IMR-90 (cell line): ENCODE data around the gene OR6B1. TPM values are rescaled to one million over a fixed set of nuclear protein-coding genes. Genes with fewer than 3 reads are reported as not detected.
A peak's percentile ranks its signal among the peaks of the same experiment; 100 is the strongest.

Source experiments
- ATAC-seq: fragments of 200-7000 bp; cut with Tn5 transposase; 2 replicates; pipeline ENCODE4 v1.9.1; 2020; ENCODE audit warnings: low read depth, mild to moderate bottlenecking, moderate library complexity
- BruUV-seq: library from RNA; stranded (reverse); fragments of 400-500 nt; replicated peaks from 2 replicates; lab custom pipeline; 2021; lab: Mats Ljungman, UMichigan
- CTCF ChIA-PET: fragments of 300-600 bp; formaldehyde crosslinking; extraction: SDS; loops from one replicate; lab custom pipeline; 2021; ENCODE audit warnings: antibody characterized with exemption; lab: Yijun Ruan, JAX
- POLR2A ChIA-PET: fragments of 300-600 bp; sonication (Branson Sonifier 250); formaldehyde crosslinking; loops from one replicate; lab custom pipeline; 2022; ENCODE audit warnings: antibody characterized with exemption; ENCODE audit not compliant: unreplicated experiment; lab: Charles Lee
- DNase-seq: peaks from one replicate; pipeline ENCODE4 v3.0.0; 2013
- H2AFZ ChIP-seq: replicated peaks from 2 replicates; pipeline ENCODE3; 2013; ENCODE audit warnings: low read length, mild to moderate bottlenecking; ENCODE audit not compliant: poor library complexity
- H2AK5ac ChIP-seq: 2 replicates; pipeline ENCODE4 v1.6.1; 2013; ENCODE audit warnings: low read depth, low read length, inconsistent platforms
- H2AK9ac ChIP-seq: replicated peaks from 2 replicates; pipeline ENCODE3; 2013; ENCODE audit warnings: mild to moderate bottlenecking, low read depth, low read length, moderate library complexity; ENCODE audit not compliant: poor library complexity
- H2BK120ac ChIP-seq: 2 replicates; pipeline ENCODE4 v1.6.1; 2013; ENCODE audit warnings: low read depth, low read length, inconsistent platforms
- H2BK15ac ChIP-seq: 3 replicates; pipeline ENCODE4 v1.6.1; 2013; ENCODE audit warnings: low read depth, low read length, inconsistent platforms
- H2BK20ac ChIP-seq: 2 replicates; pipeline ENCODE4 v1.6.1; 2013; ENCODE audit warnings: low read depth, mild to moderate bottlenecking, inconsistent platforms, low read length, moderate library complexity
- H2BK5ac ChIP-seq: 2 replicates; pipeline ENCODE4 v1.6.1; 2013; ENCODE audit warnings: mild to moderate bottlenecking, low read depth, low read length, inconsistent platforms; ENCODE audit not compliant: poor library complexity, severe bottlenecking
- H3K14ac ChIP-seq: replicated peaks from 2 replicates; pipeline ENCODE4 v1.6.1; 2013; ENCODE audit warnings: low read depth, low read length, inconsistent platforms
- H3K18ac ChIP-seq: 2 replicates; pipeline ENCODE4 v1.6.1; 2013; ENCODE audit warnings: low read depth, low read length, control low read depth
- H3K23ac ChIP-seq: 2 replicates; pipeline ENCODE4 v1.6.1; 2013; ENCODE audit warnings: low read depth, low read length, inconsistent platforms
- H3K27ac ChIP-seq: 2 replicates; pipeline ENCODE4 v1.5.1; 2013; ENCODE audit warnings: mild to moderate bottlenecking, control low read depth, low read length; ENCODE audit not compliant: insufficient read depth
- H3K27me3 ChIP-seq: 2 replicates; pipeline ENCODE4 v1.6.1; 2013; ENCODE audit warnings: low read length; ENCODE audit not compliant: control insufficient read depth, insufficient read depth
- H3K36me3 ChIP-seq: 2 replicates; pipeline ENCODE4 v1.6.1; 2013; ENCODE audit warnings: low read length, mixed read lengths; ENCODE audit not compliant: control insufficient read depth, insufficient read depth
- H3K4ac ChIP-seq: 2 replicates; pipeline ENCODE4 v1.6.1; 2013; ENCODE audit warnings: low read depth, low read length, inconsistent platforms
- H3K4me1 ChIP-seq: 2 replicates; pipeline ENCODE4 v1.6.1; 2013; ENCODE audit warnings: low read length, mixed read lengths; ENCODE audit not compliant: control insufficient read depth, insufficient read depth
- H3K4me2 ChIP-seq: 2 replicates; pipeline ENCODE4 v1.6.1; 2013; ENCODE audit warnings: low read depth, mild to moderate bottlenecking, control low read depth, low read length, moderate library complexity
- H3K4me3 ChIP-seq: 2 replicates; pipeline ENCODE4 v1.5.1; 2013; ENCODE audit warnings: low read depth, mild to moderate bottlenecking, control low read depth, low read length, moderate library complexity; ENCODE audit not compliant: insufficient read depth
- H3K56ac ChIP-seq: 2 replicates; pipeline ENCODE4 v1.6.1; 2013; ENCODE audit warnings: low read length, inconsistent platforms; ENCODE audit not compliant: insufficient read depth; ENCODE audit errors: extremely low read depth
- H3K79me1 ChIP-seq, 2 experiments: 2 replicates each; pipeline ENCODE4 v1.6.1; 2013; ENCODE audit warnings: low read length in 2 of 2, inconsistent platforms in 1 of 2, low read depth in 1 of 2
- H3K9ac ChIP-seq: 2 replicates; pipeline ENCODE4 v1.6.1; 2013; ENCODE audit warnings: low read depth, low read length, control low read depth
- H3K9me1 ChIP-seq: 2 replicates; pipeline ENCODE4 v1.6.1; 2013; ENCODE audit warnings: low read length, inconsistent platforms; ENCODE audit not compliant: insufficient read depth
- H3K9me3 ChIP-seq: 2 replicates; pipeline ENCODE4 v1.6.1; 2013; ENCODE audit warnings: low read length; ENCODE audit not compliant: control insufficient read depth, insufficient read depth
- H4K20me1 ChIP-seq: 2 replicates; pipeline ENCODE4 v1.6.1; 2013; ENCODE audit warnings: low read length, inconsistent platforms; ENCODE audit not compliant: insufficient read depth
- H4K5ac ChIP-seq: 2 replicates; pipeline ENCODE4 v1.6.1; 2013; ENCODE audit warnings: mild to moderate bottlenecking, low read depth, low read length, control low read depth
- H4K8ac ChIP-seq, 2 experiments: 2 replicates each; pipeline ENCODE4 v1.6.1; 2013; ENCODE audit warnings: low read depth in 2 of 2, low read length in 2 of 2, control low read depth in 1 of 2, inconsistent platforms in 1 of 2
- H4K91ac ChIP-seq: 2 replicates; pipeline ENCODE4 v1.6.1; 2013; ENCODE audit warnings: low read depth, low read length, inconsistent platforms; ENCODE audit not compliant: insufficient read depth
- BHLHE40 ChIP-seq: fragments of 150-350 bp; IDR thresholded peaks from 2 replicates; pipeline ENCODE4 v1.6.1; 2016; ENCODE audit warnings: mild to moderate bottlenecking, low read depth, low read length
- CHD1 ChIP-seq: IDR thresholded peaks from 2 replicates; pipeline ENCODE4 v1.6.1; 2012; ENCODE audit warnings: low read depth, low read length, improper control_type of control experiment
- MAFK ChIP-seq: IDR thresholded peaks from 2 replicates; pipeline ENCODE4 v1.6.1; 2012; ENCODE audit warnings: low read depth, low read length, improper control_type of control experiment
- MAZ ChIP-seq: IDR thresholded peaks from 2 replicates; pipeline ENCODE4 v1.6.1; 2012; ENCODE audit warnings: low read depth, mild to moderate bottlenecking, low read length, improper control_type of control experiment, moderate library complexity, borderline replicate concordance
- POLR2A ChIP-seq: IDR thresholded peaks from 2 replicates; pipeline ENCODE4 v1.6.1; 2012; ENCODE audit warnings: mild to moderate bottlenecking, low read depth, low read length
- RAD21 ChIP-seq: IDR thresholded peaks from 2 replicates; pipeline ENCODE4 v1.6.1; 2012; ENCODE audit warnings: low read length, improper control_type of control experiment
- RCOR1 ChIP-seq: IDR thresholded peaks from 2 replicates; pipeline ENCODE4 v1.6.1; 2012; ENCODE audit warnings: mild to moderate bottlenecking, low read length, improper control_type of control experiment; ENCODE audit not compliant: insufficient replicate concordance
- WGBS, 2 experiments: methylation state at CpG; one replicate each; pipeline versions ENCODE4 v1.1.5 to v1.1.7; 2013; ENCODE audit warnings: missing lambda C conversion rate in 2 of 2; ENCODE audit not compliant: insufficient read length in 1 of 2; ENCODE audit errors: extremely low coverage in 2 of 2; 5-methylcytosine and 5-hydroxymethylcytosine counted together
- dilution Hi-C: fragments of 300-500 bp; cut with HindIII; formaldehyde crosslinking; loops from one replicate; pipeline ENCODE4 v1.14.3; 2018; ENCODE audit warnings: low sequenced_read_pairs; ENCODE audit not compliant: unreplicated experiment
- in situ Hi-C: fragments of 300-500 bp; cut with MboI; formaldehyde crosslinking; loops from 3 replicates; pipeline ENCODE4 v1.14.3; 2019; ENCODE audit warnings: low sequenced_read_pairs, inconsistent platforms, mixed read lengths
- intact Hi-C: fragments of 100-400 bp; cut with micrococcal nuclease; formaldehyde crosslinking; loops from 2 replicates; pipeline ENCODE4 v1.10.0; 2022
- polyA plus RNA-seq, 3 experiments: library from polyadenylated mRNA; depleted of rRNA; stranded (reverse); fragments of >200 nt; gene quantifications; 2 replicates each; pipeline ENCODE4 v1.2.3, GENCODE V29; 2012; ENCODE audit warnings: low replicate concordance in 1 of 3
- total RNA-seq: library from RNA; depleted of rRNA; stranded (reverse); fragments of >200 nt; gene quantifications from 2 replicates; pipeline ENCODE4 v1.2.3, GENCODE V29; 2012
- TF ChIP-seq, protein P1 (sequence below): fragments of 150-350 bp; IDR thresholded peaks from 2 replicates; pipeline ENCODE4 v1.6.1; 2016; ENCODE audit warnings: low read depth, mild to moderate bottlenecking, low read length, moderate library complexity, borderline replicate concordance
- TF ChIP-seq, protein P2 (sequence below): conservative IDR thresholded peaks from 2 replicates; pipeline ENCODE4 v1.5.1; 2012; ENCODE audit warnings: mild to moderate bottlenecking, low read depth, low read length, improper control_type of control experiment

The OR6B1 gene
- total and polyA plus RNA-seq, 2 of the 4 experiments (the other 2 are of a cell fraction), result not detected

DNA sequence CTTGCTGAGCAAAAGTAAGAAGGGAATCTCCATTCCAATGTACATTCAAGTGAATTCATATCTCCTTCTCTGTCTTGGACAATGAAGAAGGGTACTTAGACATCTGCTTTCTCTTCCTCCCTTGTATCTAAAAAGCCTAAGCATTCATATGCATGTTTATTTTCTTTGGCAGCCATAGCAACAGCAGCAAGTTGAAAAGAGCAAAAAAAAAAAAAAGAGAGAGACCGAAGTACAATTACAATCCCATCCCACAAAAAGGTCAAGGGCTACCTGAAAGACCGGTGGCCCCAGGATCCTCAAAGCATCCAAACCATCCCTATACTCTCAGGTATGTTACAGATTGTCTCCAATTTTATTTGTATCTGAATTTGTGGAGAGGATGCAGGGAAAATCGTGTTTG is 41.3 kb upstream of the OR6B1 start:
- H3K27me3 ChIP-seq, result peaks cover 3% of the 10 kb centered on the region; the same call in 1 of the 2 replicates
- peak; percentile 39 for DNase-seq
- H3K14ac ChIP-seq, result no peak overlapping the region
- intact Hi-C loops, result no loop called here
- no peak overlapping the region for H3K4ac ChIP-seq
- H3K4me2 ChIP-seq, result no peak overlapping the region
- no peak overlapping the region for H2BK120ac ChIP-seq
- no peak overlapping the region for H4K5ac ChIP-seq
- dilution Hi-C loops, result no loop called here
- H2AFZ ChIP-seq, result no peak overlapping the region
- H2AK5ac ChIP-seq, result no peak overlapping the region
- H3K56ac ChIP-seq, result no peak overlapping the region
- BruUV-seq, result no TSS peak
- in situ Hi-C loops, result no loop called here
- H3K9me3 ChIP-seq, result no peaks in the 10 kb centered on the region
- no peaks in the 10 kb centered on the region for H3K9me1 ChIP-seq
- WGBS, 2 experiments, result no CpG with 5 or more reads among the region's 3 CpGs
- H3K4me1 ChIP-seq, result peaks cover 3% of the 10 kb centered on the region; the same call in 1 of the 2 replicates
- H3K36me3 ChIP-seq, result no peaks in the 10 kb centered on the region
- POLR2A ChIA-PET, result no interaction called here
- H3K9ac ChIP-seq, result no peak overlapping the region
- no peak; the same call in 1 of the 2 replicates for ATAC-seq
- H3K27ac ChIP-seq, result no peak overlapping the region
- no peak overlapping the region for H4K91ac ChIP-seq
- no peak overlapping the region for H2BK5ac ChIP-seq
- H2BK15ac ChIP-seq, result no peak overlapping the region
- H4K20me1 ChIP-seq, result no peaks in the 10 kb centered on the region
- H3K23ac ChIP-seq, result no peak overlapping the region
- no peak overlapping the region for H3K4me3 ChIP-seq
- no peak overlapping the region for H2BK20ac ChIP-seq
- no peak overlapping the region for H4K8ac ChIP-seq
- H3K18ac ChIP-seq, result no peak overlapping the region
- CTCF ChIA-PET, result no interaction called here
- no peak overlapping the region for H2AK9ac ChIP-seq
- TF ChIP-seq MAZ (no peak), RCOR1 (no peak), POLR2A (no peak), MAFK (no peak), CHD1 (no peak), BHLHE40 (no peak), RAD21 (no peak)
- TF ChIP-seq, protein P1, sequence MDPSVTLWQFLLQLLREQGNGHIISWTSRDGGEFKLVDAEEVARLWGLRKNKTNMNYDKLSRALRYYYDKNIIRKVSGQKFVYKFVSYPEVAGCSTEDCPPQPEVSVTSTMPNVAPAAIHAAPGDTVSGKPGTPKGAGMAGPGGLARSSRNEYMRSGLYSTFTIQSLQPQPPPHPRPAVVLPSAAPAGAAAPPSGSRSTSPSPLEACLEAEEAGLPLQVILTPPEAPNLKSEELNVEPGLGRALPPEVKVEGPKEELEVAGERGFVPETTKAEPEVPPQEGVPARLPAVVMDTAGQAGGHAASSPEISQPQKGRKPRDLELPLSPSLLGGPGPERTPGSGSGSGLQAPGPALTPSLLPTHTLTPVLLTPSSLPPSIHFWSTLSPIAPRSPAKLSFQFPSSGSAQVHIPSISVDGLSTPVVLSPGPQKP, result no peak
- TF ChIP-seq, protein P2, sequence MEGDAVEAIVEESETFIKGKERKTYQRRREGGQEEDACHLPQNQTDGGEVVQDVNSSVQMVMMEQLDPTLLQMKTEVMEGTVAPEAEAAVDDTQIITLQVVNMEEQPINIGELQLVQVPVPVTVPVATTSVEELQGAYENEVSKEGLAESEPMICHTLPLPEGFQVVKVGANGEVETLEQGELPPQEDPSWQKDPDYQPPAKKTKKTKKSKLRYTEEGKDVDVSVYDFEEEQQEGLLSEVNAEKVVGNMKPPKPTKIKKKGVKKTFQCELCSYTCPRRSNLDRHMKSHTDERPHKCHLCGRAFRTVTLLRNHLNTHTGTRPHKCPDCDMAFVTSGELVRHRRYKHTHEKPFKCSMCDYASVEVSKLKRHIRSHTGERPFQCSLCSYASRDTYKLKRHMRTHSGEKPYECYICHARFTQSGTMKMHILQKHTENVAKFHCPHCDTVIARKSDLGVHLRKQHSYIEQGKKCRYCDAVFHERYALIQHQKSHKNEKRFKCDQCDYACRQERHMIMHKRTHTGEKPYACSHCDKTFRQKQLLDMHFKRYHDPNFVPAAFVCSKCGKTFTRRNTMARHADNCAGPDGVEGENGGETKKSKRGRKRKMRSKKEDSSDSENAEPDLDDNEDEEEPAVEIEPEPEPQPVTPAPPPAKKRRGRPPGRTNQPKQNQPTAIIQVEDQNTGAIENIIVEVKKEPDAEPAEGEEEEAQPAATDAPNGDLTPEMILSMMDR, result no peak
- no peaks in the 10 kb centered on the region for H3K79me1 ChIP-seq
